Ishikawa (cell line): Measurements from ENCODE around the gene IL1RL1.

ENCODE experiments used
- CEBPB ChIP-seq: IDR thresholded peaks from 2 replicates; pipeline ENCODE4 v1.6.1; 2012
- CREB1 ChIP-seq: IDR thresholded peaks from 2 replicates; pipeline ENCODE4 v1.6.1; 2012; ENCODE audit warnings: low read depth
- EGR1 ChIP-seq: IDR thresholded peaks from 2 replicates; pipeline ENCODE4 v1.6.1; 2012
- EP300 ChIP-seq: IDR thresholded peaks from 2 replicates; pipeline ENCODE4 v1.6.1; 2012; ENCODE audit warnings: borderline replicate concordance
- FOXM1 ChIP-seq: IDR thresholded peaks from 2 replicates; pipeline ENCODE4 v1.6.1; 2012; ENCODE audit warnings: low read depth, borderline replicate concordance
- MAX ChIP-seq: IDR thresholded peaks from 2 replicates; pipeline ENCODE4 v1.6.1; 2012
- NFIC ChIP-seq: IDR thresholded peaks from 2 replicates; pipeline ENCODE4 v1.6.1; 2012
- RAD21 ChIP-seq: IDR thresholded peaks from 2 replicates; pipeline ENCODE4 v1.6.1; 2012; ENCODE audit warnings: low read depth
- REST ChIP-seq: IDR thresholded peaks from 2 replicates; pipeline ENCODE4 v1.6.1; 2012; ENCODE audit warnings: low read depth, mild to moderate bottlenecking
- TAF1 ChIP-seq: IDR thresholded peaks from 2 replicates; pipeline ENCODE4 v1.6.1; 2012; ENCODE audit warnings: low read depth, mild to moderate bottlenecking
- TCF12 ChIP-seq: IDR thresholded peaks from 2 replicates; pipeline ENCODE4 v1.6.1; 2012; ENCODE audit warnings: low read depth
- TEAD4 ChIP-seq: IDR thresholded peaks from 2 replicates; pipeline ENCODE4 v1.6.1; 2012
- USF1 ChIP-seq: IDR thresholded peaks from 2 replicates; pipeline ENCODE4 v1.6.1; 2012
- YY1 ChIP-seq: IDR thresholded peaks from 2 replicates; pipeline ENCODE4 v1.6.1; 2012; ENCODE audit warnings: low read depth
- ZBTB7A ChIP-seq: IDR thresholded peaks from 2 replicates; pipeline ENCODE4 v1.6.1; 2012; ENCODE audit warnings: low read depth

The IL1RL1 gene

GRCh38 chr2:102269200-102269524, 42.2 kb upstream of the IL1RL1 start:
- no peak for TF ChIP-seq CREB1
- TF ChIP-seq TEAD4: no peak
- no peak for TF ChIP-seq TAF1
- no peak for TF ChIP-seq EGR1
- no peak for TF ChIP-seq MAX
- TF ChIP-seq EP300: no peak
- no peak for TF ChIP-seq NFIC
- TF ChIP-seq YY1: no peak

- no peak for TF ChIP-seq CEBPB
- no peak for TF ChIP-seq MAX
- no peak for TF ChIP-seq EGR1
- TF ChIP-seq YY1: no peak
- TF ChIP-seq TAF1: no peak
- TF ChIP-seq CREB1: no peak
- no peak for TF ChIP-seq TCF12
- no peak for TF ChIP-seq EP300
- no peak for TF ChIP-seq ZBTB7A
These were observed 39.5 kb upstream of the IL1RL1 start for GRCh38 chr2:102271844-102272243.

GRCh38 chr2:102273619-102274211, 37.6 kb upstream of the IL1RL1 start:
- no peak for TF ChIP-seq NFIC
- no peak for TF ChIP-seq MAX
- TF ChIP-seq REST: no peak
- TF ChIP-seq FOXM1: no peak
- TF ChIP-seq CEBPB: no peak
- no peak for TF ChIP-seq YY1
- TF ChIP-seq CREB1: no peak
- no peak for TF ChIP-seq ZBTB7A
- TF ChIP-seq EP300: no peak
- TF ChIP-seq TAF1: no peak
- no peak for TF ChIP-seq RAD21

GRCh38 chr2:102276549-102277201, 34.7 kb upstream of the IL1RL1 start:
- TF ChIP-seq USF1 (no peak), ZBTB7A (no peak), EP300 (no peak), MAX (no peak), CEBPB (no peak), RAD21 (no peak), EGR1 (no peak), YY1 (no peak), NFIC (no peak), TEAD4 (no peak), REST (no peak), FOXM1 (no peak), TCF12 (no peak), TAF1 (no peak), CREB1 (no peak)

- TF ChIP-seq CEBPB (no peak), RAD21 (no peak), MAX (no peak), REST (peak; percentile 52; the same call in 1 of the 2 replicates), EP300 (no peak)
These were observed 34.1 kb upstream of the IL1RL1 start for GRCh38 chr2:102277202-102277700.
